K562 (cell line): ENCODE measurements around the gene THOC7. TPM values are rescaled to one million over a fixed set of nuclear protein-coding genes. Genes with fewer than 3 reads are reported as not detected.

Experiments used
- ATAC-seq: fragments of 200-7000 bp; cut with Tn5 transposase; 3 replicates; pipeline ENCODE4 v1.9.1; 2020; ENCODE audit warnings: moderate library complexity
- BruUV-seq: library from RNA; stranded (reverse); fragments of 400-500 nt; replicated peaks from 2 replicates; lab custom pipeline; 2021; lab: Mats Ljungman, UMichigan
- CTCF ChIA-PET: fragments of 300-600 bp; formaldehyde crosslinking; extraction: SDS; loops from one replicate; lab custom pipeline; 2021; ENCODE audit warnings: low intra/inter-chr PET ratio; lab: Yijun Ruan, JAX
- POLR2A ChIA-PET: fragments of 300-600, 350-650 bp; sonication (Branson Sonifier 250); formaldehyde crosslinking; extraction: SDS; loops from one replicate; lab custom pipeline; 2021; ENCODE audit warnings: antibody characterized with exemption, inconsistent platforms; lab: Yijun Ruan, JAX
- DNase-seq, 4 experiments: peaks; one replicate each; pipeline versions ENCODE4 v3.0.0 to v3.0.0-alpha.2; 2011 to 2018; ENCODE audit warnings: low spot score in 3 of 4, mixed read lengths in 3 of 4; ENCODE audit errors: extremely low read depth in 1 of 4
- FAIRE-seq: peaks from 2 replicates; lab custom pipeline; 2011; peaks lifted over from hg19 to GRCh38; lab: Jason Lieb, UNC
- H2AFZ ChIP-seq: 2 replicates; pipeline ENCODE4 v1.6.0; 2011; ENCODE audit warnings: low read depth, low read length, control low read depth, inconsistent platforms
- H3K27ac ChIP-seq: fragments of 200-600 bp; 3 replicates; pipeline ENCODE4 v1.8.0; 2011; ENCODE audit warnings: low read depth, mild to moderate bottlenecking, control low read depth, inconsistent platforms, low read length, moderate library complexity, mixed read lengths; ENCODE audit errors: extremely low read depth
- H3K27me3 ChIP-seq, 2 experiments: fragments of 300-600 bp in 1 of 2; 2 replicates in 1 of 2; 3 replicates in 1 of 2; pipeline versions ENCODE4 v1.6.0 to v1.8.0; 2011; ENCODE audit warnings: inconsistent platforms in 2 of 2, low read length in 2 of 2, mild to moderate bottlenecking in 1 of 2, mixed read lengths in 1 of 2, moderate library complexity in 1 of 2; ENCODE audit not compliant: control insufficient read depth in 2 of 2, insufficient read depth in 2 of 2
- H3K36me3 ChIP-seq: fragments of 300-600 bp; 3 replicates; pipeline ENCODE4 v1.8.0; 2011; ENCODE audit warnings: mild to moderate bottlenecking, low read length, inconsistent platforms; ENCODE audit not compliant: control insufficient read depth, insufficient read depth
- H3K4me1 ChIP-seq, 2 experiments: fragments of 200-600 bp in 1 of 2; replicated peaks in 1 of 2; 2 replicates in 1 of 2; 3 replicates in 1 of 2; pipeline versions ENCODE4 v1.5.1 to v1.8.0; 2011; ENCODE audit warnings: inconsistent platforms in 2 of 2, low read length in 2 of 2, mild to moderate bottlenecking in 1 of 2, mixed read lengths in 1 of 2, moderate library complexity in 1 of 2; ENCODE audit not compliant: control insufficient read depth in 2 of 2, insufficient read depth in 2 of 2
- H3K4me2 ChIP-seq: 2 replicates; pipeline ENCODE4 v1.6.1; 2011; ENCODE audit warnings: low read length, control low read depth, inconsistent platforms, mixed read lengths; ENCODE audit not compliant: insufficient read depth
- H3K4me3 ChIP-seq: fragments of 200-600 bp; sonication (generic), shearing (Covaris generic); 2 replicates; pipeline ENCODE4 v1.5.1; 2016; ENCODE audit warnings: control low read depth, inconsistent platforms
- H3K79me2 ChIP-seq: fragments of 200-600 bp; 3 replicates; pipeline ENCODE4 v1.8.0; 2011; ENCODE audit warnings: low read length, inconsistent platforms; ENCODE audit not compliant: control insufficient read depth, insufficient read depth
- H3K9ac ChIP-seq, 2 experiments: 2 replicates each; pipeline versions ENCODE4 v1.6.0 to v1.6.1; 2011; ENCODE audit warnings: low read depth in 2 of 2, low read length in 2 of 2, control low read depth in 1 of 2, inconsistent platforms in 1 of 2, mild to moderate bottlenecking in 1 of 2, mixed read lengths in 1 of 2; ENCODE audit not compliant: insufficient read depth in 1 of 2
- H3K9me1 ChIP-seq: one replicate; pipeline ENCODE4 v1.6.0; 2011; ENCODE audit warnings: inconsistent platforms, mild to moderate bottlenecking, low read length, moderate library complexity; ENCODE audit not compliant: control insufficient read depth, insufficient read depth
- H3K9me3 ChIP-seq: replicated peaks from 2 replicates; pipeline ENCODE4 v1.5.1; 2011; ENCODE audit warnings: low read depth, low read length, inconsistent platforms; ENCODE audit not compliant: control insufficient read depth, insufficient read depth
- H4K20me1 ChIP-seq: replicated peaks from 2 replicates; pipeline ENCODE4 v1.6.1; 2011; ENCODE audit warnings: low read length, inconsistent platforms, mixed read lengths; ENCODE audit not compliant: control insufficient read depth, insufficient read depth
- NFIC ChIP-seq: fragments of 450-650 bp; IDR thresholded peaks from 2 replicates; pipeline ENCODE4 v1.6.1; 2017; ENCODE audit warnings: mild to moderate bottlenecking, inconsistent platforms
- NFIX ChIP-seq: fragments of 250-450 bp; sonication (Bioruptor Pico); IDR thresholded peaks from 2 replicates; pipeline ENCODE4 v1.4.0; 2020; ENCODE audit warnings: low read depth, mild to moderate bottlenecking, moderate library complexity
- WGBS: fragments of 100-300 bp; shearing (Covaris generic); methylation state at CpG from one replicate; pipeline ENCODE4 v1.1.6; 2016; ENCODE audit warnings: low coverage, mixed read lengths; ENCODE audit not compliant: insufficient coverage; ENCODE audit errors: missing lambda C conversion rate; 5-methylcytosine and 5-hydroxymethylcytosine counted together
- in situ Hi-C: fragments of 300-500 bp; cut with MboI; formaldehyde crosslinking; loops from 4 replicates; pipeline ENCODE4 v1.15.0; 2018; ENCODE audit warnings: inconsistent platforms, mixed read lengths
- intact Hi-C: fragments of 100-400 bp; cut with micrococcal nuclease; formaldehyde crosslinking; loops from 2 replicates; pipeline ENCODE4 v1.14.2; 2022
- polyA plus RNA-seq, 8 experiments: library from polyadenylated mRNA; depleted of rRNA in 4 of 8; stranded (reverse) in 5 of 8; unstranded in 3 of 8; fragments of >200 nt; fragmentation: Nextera tagmentation in 2 of 8; fragmentation: Illumina TruSeq in 1 of 8; extraction: Ambion mirVana in 2 of 8; extraction: Trizol in 1 of 8; gene quantifications; 2 replicates each; pipeline versions ENCODE4 v1.2.1 to v1.2.3, GENCODE V29; 2011 to 2014; ENCODE audit warnings: inconsistent platforms in 1 of 8, missing spikeins in 1 of 8
- total RNA-seq, 7 experiments: library from RNA; depleted of rRNA in 6 of 7; stranded (reverse); fragments of >200 nt in 6 of 7; fragmentation: Illumina TruSeq in 2 of 7; extraction: Trizol in 2 of 7; gene quantifications; 2 replicates each; pipeline versions ENCODE4 v1.2.1 to v1.2.3, GENCODE V29; 2011 to 2021; ENCODE audit warnings: low replicate concordance in 1 of 7
- TF ChIP-seq, protein P1 (sequence below), 3 experiments: fragments of 200-800 bp in 1 of 3; fragments of 250-450 bp in 1 of 3; fragments of 450-650 bp in 1 of 3; sonication (Bioruptor Pico) in 1 of 3; sonication (Bioruptor generic) in 1 of 3; formaldehyde crosslinking in 1 of 3; IDR thresholded peaks; 2 replicates each; pipeline versions ENCODE4 v1.6.1 to v1.8.0; 2016 to 2022; ENCODE audit warnings: mild to moderate bottlenecking in 2 of 3, missing genetic modification characterization in 2 of 3, missing compliant biosample characterization in 1 of 3, moderate library complexity in 1 of 3
- TF ChIP-seq, protein P2 (sequence below): fragments of 250-450 bp; sonication (Bioruptor Pico); IDR thresholded peaks from 2 replicates; pipeline ENCODE4 v1.9.0; 2021; ENCODE audit warnings: mild to moderate bottlenecking

THOC7 gene
- total and polyA plus RNA-seq, 9 of the 15 experiments (the other 6 are each of a cell fraction or from before 2014, with no cell fraction given) = 56.5 to 129 (median 94.7) TPM

DNA sequence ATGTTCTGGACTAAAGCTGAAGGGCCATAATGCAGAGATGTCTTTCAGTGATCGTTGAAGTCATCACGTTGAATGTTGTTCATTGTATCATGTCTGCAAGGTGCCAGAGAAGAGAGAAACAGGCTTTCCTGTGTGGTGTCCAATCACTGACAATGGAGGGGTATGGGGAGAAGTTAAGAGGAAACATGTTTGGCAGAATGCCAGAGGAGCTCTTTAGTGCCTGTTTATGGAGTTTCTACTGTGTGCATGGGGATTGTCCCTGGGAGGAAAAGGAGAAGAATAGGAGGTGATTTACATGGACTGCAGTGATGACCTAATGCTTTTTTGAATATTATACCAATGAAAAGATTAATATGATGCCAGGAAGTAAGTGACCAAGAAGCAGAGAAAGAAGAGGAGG lies 36.9 kb upstream of the THOC7 start:
- intact Hi-C loops = no loop called here
- Histone ChIP-seq H3K9me3 (no peaks in the 10 kb centered on the region), H3K4me3 (no peak overlapping the region), H3K4me2 (no peak overlapping the region), H3K36me3 (peaks cover 17% of the 10 kb centered on the region; the same call in 2 of the 3 replicates), H3K4me1 (no peaks in the 10 kb centered on the region; a peak in 1 of 5 replicates), H3K9ac (no peak overlapping the region), H2AFZ (no peak overlapping the region), H3K9me1 (no peaks in the 10 kb centered on the region), H4K20me1 (no peaks in the 10 kb centered on the region), H3K27ac (no peak overlapping the region), H3K27me3 (no peaks in the 10 kb centered on the region), H3K79me2 (peaks cover 3% of the 10 kb centered on the region; the same call in 1 of the 3 replicates)
- WGBS = 59% methylated on average over 2 of the region's 2 CpGs
- ChIA-PET CTCF (no interaction called here), POLR2A (no interaction called here)
- ATAC-seq = no peak
- TF ChIP-seq, protein P1, sequence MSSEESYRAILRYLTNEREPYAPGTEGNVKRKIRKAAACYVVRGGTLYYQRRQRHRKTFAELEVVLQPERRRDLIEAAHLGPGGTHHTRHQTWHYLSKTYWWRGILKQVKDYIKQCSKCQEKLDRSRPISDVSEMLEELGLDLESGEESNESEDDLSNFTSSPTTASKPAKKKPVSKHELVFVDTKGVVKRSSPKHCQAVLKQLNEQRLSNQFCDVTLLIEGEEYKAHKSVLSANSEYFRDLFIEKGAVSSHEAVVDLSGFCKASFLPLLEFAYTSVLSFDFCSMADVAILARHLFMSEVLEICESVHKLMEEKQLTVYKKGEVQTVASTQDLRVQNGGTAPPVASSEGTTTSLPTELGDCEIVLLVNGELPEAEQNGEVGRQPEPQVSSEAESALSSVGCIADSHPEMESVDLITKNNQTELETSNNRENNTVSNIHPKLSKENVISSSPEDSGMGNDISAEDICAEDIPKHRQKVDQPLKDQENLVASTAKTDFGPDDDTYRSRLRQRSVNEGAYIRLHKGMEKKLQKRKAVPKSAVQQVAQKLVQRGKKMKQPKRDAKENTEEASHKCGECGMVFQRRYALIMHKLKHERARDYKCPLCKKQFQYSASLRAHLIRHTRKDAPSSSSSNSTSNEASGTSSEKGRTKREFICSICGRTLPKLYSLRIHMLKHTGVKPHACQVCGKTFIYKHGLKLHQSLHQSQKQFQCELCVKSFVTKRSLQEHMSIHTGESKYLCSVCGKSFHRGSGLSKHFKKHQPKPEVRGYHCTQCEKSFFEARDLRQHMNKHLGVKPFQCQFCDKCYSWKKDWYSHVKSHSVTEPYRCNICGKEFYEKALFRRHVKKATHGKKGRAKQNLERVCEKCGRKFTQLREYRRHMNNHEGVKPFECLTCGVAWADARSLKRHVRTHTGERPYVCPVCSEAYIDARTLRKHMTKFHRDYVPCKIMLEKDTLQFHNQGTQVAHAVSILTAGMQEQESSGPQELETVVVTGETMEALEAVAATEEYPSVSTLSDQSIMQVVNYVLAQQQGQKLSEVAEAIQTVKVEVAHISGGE (CRISPR knock-in tag; IDR thresholded peaks at IDR 0.05) = 0 out of 6 replicates have a peak, but pooled peaks of 1 of the 3 experiments have one; percentile 26
- TF ChIP-seq NFIC = peak; percentile 92
- TF ChIP-seq, protein P2, sequence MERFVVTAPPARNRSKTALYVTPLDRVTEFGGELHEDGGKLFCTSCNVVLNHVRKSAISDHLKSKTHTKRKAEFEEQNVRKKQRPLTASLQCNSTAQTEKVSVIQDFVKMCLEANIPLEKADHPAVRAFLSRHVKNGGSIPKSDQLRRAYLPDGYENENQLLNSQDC (CRISPR knock-in tag) = no peak
- TF ChIP-seq NFIX = peak; percentile 30; the same call in 1 of the 2 replicates
- in situ Hi-C loops = no loop called here
- DNase-seq = peak in 1 of 4 experiments; percentile 14
- BruUV-seq = no TSS peak
- peak; percentile 62 for FAIRE-seq
